GM12878 (cell line): ENCODE data around the gene SNX12. TPM values are rescaled to one million over a fixed set of nuclear protein-coding genes. Genes with fewer than 3 reads are reported as not detected.

Experiments
- ATAC-seq: fragments of 200-7000 bp; cut with Tn5 transposase; 3 replicates; pipeline ENCODE4 v1.9.1; 2020; ENCODE audit warnings: mild to moderate bottlenecking, moderate library complexity
- BruUV-seq: library from RNA; stranded (reverse); fragments of 400-500 nt; replicated peaks from 2 replicates; lab custom pipeline; 2021; lab: Mats Ljungman, UMichigan
- CTCF ChIA-PET: fragments of 300-600 bp; sonication (Branson Sonifier 250); formaldehyde crosslinking; extraction: SDS; loops from one replicate; lab custom pipeline; 2021; ENCODE audit warnings: inconsistent platforms; lab: Yijun Ruan, JAX
- POLR2A ChIA-PET: fragments of 350-600 bp; formaldehyde crosslinking; extraction: SDS; loops from one replicate; lab custom pipeline; 2021; ENCODE audit warnings: inconsistent platforms; lab: Charles Lee
- RAD21 ChIA-PET: fragments of 300-600 bp; sonication (Branson Sonifier 250); formaldehyde crosslinking; loops from one replicate; lab custom pipeline; 2023; ENCODE audit warnings: antibody characterized with exemption; ENCODE audit not compliant: unreplicated experiment; lab: Charles Lee
- SMC1A ChIA-PET: fragments of 300-600 bp; sonication (Branson Sonifier 250); formaldehyde crosslinking; loops from one replicate; lab custom pipeline; 2023; ENCODE audit not compliant: unreplicated experiment, uncharacterized antibody; lab: Charles Lee
- DNase-seq: peaks from one replicate; pipeline ENCODE4 v3.0.0-alpha.2; 2011; ENCODE audit warnings: low read depth, low spot score
- FAIRE-seq: peaks from 3 replicates; lab custom pipeline; 2011; peaks lifted over from hg19 to GRCh38; lab: Jason Lieb, UNC
- H2AFZ ChIP-seq: 2 replicates; pipeline ENCODE4 v1.6.0; 2011; ENCODE audit warnings: low read depth, low read length, control low read depth; ENCODE audit not compliant: control insufficient read depth
- H3K27ac ChIP-seq: 2 replicates; pipeline ENCODE4 v1.5.1; 2011; ENCODE audit warnings: control low read depth; ENCODE audit not compliant: control insufficient read depth, insufficient read depth
- H3K27me3 ChIP-seq, 2 experiments: replicated peaks in 1 of 2; 2 replicates each; pipeline versions ENCODE4 v1.6.0 to v1.6.1; 2011; ENCODE audit warnings: low read length in 1 of 2; ENCODE audit not compliant: control insufficient read depth in 2 of 2, insufficient read depth in 2 of 2
- H3K36me3 ChIP-seq, 2 experiments: 2 replicates each; pipeline ENCODE4 v1.5.1; 2011; ENCODE audit warnings: low read length in 1 of 2; ENCODE audit not compliant: control insufficient read depth in 2 of 2, insufficient read depth in 2 of 2
- H3K4me1 ChIP-seq: 2 replicates; pipeline ENCODE4 v1.6.1; 2011; ENCODE audit warnings: mild to moderate bottlenecking, low read length, moderate library complexity, mixed read lengths; ENCODE audit not compliant: control insufficient read depth, insufficient read depth
- H3K4me2 ChIP-seq: 2 replicates; pipeline ENCODE4 v1.6.0; 2011; ENCODE audit warnings: control low read depth; ENCODE audit not compliant: control insufficient read depth, insufficient read depth
- H3K4me3 ChIP-seq: fragments of 200-600 bp; sonication (generic); 2 replicates; pipeline ENCODE4 v1.5.1; 2016
- H3K79me2 ChIP-seq: 2 replicates; pipeline ENCODE4 v1.6.0; 2011; ENCODE audit warnings: low read length; ENCODE audit not compliant: control insufficient read depth, insufficient read depth
- H3K9ac ChIP-seq: 2 replicates; pipeline ENCODE4 v1.8.0; 2011; ENCODE audit warnings: low read length, control low read depth, mixed read lengths; ENCODE audit not compliant: control insufficient read depth, insufficient read depth
- H3K9me3 ChIP-seq: replicated peaks from 3 replicates; pipeline ENCODE4 v1.5.1; 2011; ENCODE audit warnings: mild to moderate bottlenecking, low read length; ENCODE audit not compliant: control insufficient read depth, insufficient read depth
- H4K20me1 ChIP-seq: 2 replicates; pipeline ENCODE4 v1.6.0; 2011; ENCODE audit not compliant: control insufficient read depth, insufficient read depth
- BACH1 ChIP-seq: fragments of 450-650 bp; IDR thresholded peaks from 2 replicates; pipeline ENCODE4 v1.6.1; 2017; ENCODE audit warnings: mild to moderate bottlenecking, borderline replicate concordance
- HDAC6 ChIP-seq: fragments of 200-600 bp; sonication (generic); IDR thresholded peaks from one replicate; pipeline ENCODE4 v1.8.0; 2017; ENCODE audit warnings: antibody characterized with exemption; ENCODE audit not compliant: unreplicated experiment
- IKZF2 ChIP-seq, 2 experiments: fragments of 450-650 bp; IDR thresholded peaks; 2 replicates each; pipeline ENCODE4 v1.6.1; 2017; ENCODE audit warnings: mild to moderate bottlenecking in 2 of 2, moderate library complexity in 2 of 2
- IRF4 ChIP-seq: IDR thresholded peaks from 2 replicates; pipeline ENCODE4 v1.6.1; 2011; ENCODE audit warnings: low read depth, low read length
- JUNB ChIP-seq: IDR thresholded peaks from 2 replicates; pipeline ENCODE4 v1.6.1; 2016; ENCODE audit warnings: antibody characterized with exemption, mild to moderate bottlenecking
- POLR2A ChIP-seq: IDR thresholded peaks from 2 replicates; pipeline ENCODE4 v1.6.1; 2011; ENCODE audit warnings: low read depth, mild to moderate bottlenecking, low read length
- SIN3A ChIP-seq: IDR thresholded peaks from 2 replicates; pipeline ENCODE4 v1.6.1; 2012; ENCODE audit warnings: low read depth, low read length, improper control_type of control experiment
- ZNF24 ChIP-seq: fragments of 450-650 bp; IDR thresholded peaks from 2 replicates; pipeline ENCODE4 v1.6.1; 2017; ENCODE audit warnings: antibody characterized with exemption, mild to moderate bottlenecking
- WGBS: methylation state at CpG from one replicate; pipeline ENCODE4 v1.1.6; 2016; ENCODE audit warnings: low lambda C conversion rate; ENCODE audit not compliant: insufficient replicate concordance, insufficient coverage; ENCODE audit errors: missing lambda C conversion rate; 5-methylcytosine and 5-hydroxymethylcytosine counted together
- in situ Hi-C: fragments of 300-500 bp; cut with MboI; formaldehyde crosslinking; loops from 9 replicates; pipeline ENCODE4 v1.14.3; 2018; ENCODE audit warnings: mixed read lengths
- intact Hi-C: fragments of 100-400 bp; cut with micrococcal nuclease; formaldehyde crosslinking; loops from one replicate; pipeline ENCODE4 v1.14.2; 2022; ENCODE audit not compliant: unreplicated experiment
- polyA plus RNA-seq, 11 experiments: library from polyadenylated mRNA; depleted of rRNA in 4 of 11; unstranded in 6 of 11; stranded (reverse) in 5 of 11; fragments of >200 nt; fragmentation: Nextera tagmentation in 4 of 11; fragmentation: Illumina TruSeq in 1 of 11; extraction: Ambion mirVana in 4 of 11; extraction: Trizol in 1 of 11; gene quantifications; 1 replicate in 1 of 11; 2 replicates in 10 of 11; pipeline versions ENCODE4 v1.2.1 to v1.2.3, GENCODE V29; 2011 to 2016; ENCODE audit warnings: inconsistent platforms in 2 of 11, missing spikeins in 2 of 11, low read depth in 1 of 11
- total RNA-seq, 4 experiments: library from RNA; depleted of rRNA in 3 of 4; stranded (reverse); fragments of >200 nt in 3 of 4; fragmentation: Illumina TruSeq in 1 of 4; extraction: Trizol in 1 of 4; gene quantifications; 2 replicates each; pipeline versions ENCODE4 v1.2.1 to v1.2.3, GENCODE V29; 2013 to 2021
- TF ChIP-seq, protein P1 (sequence below): fragments of 450-650 bp; IDR thresholded peaks from 2 replicates; pipeline ENCODE4 v1.6.1; 2018; ENCODE audit warnings: mild to moderate bottlenecking, low read depth, moderate library complexity; ENCODE audit not compliant: partially characterized antibody
- TF ChIP-seq, protein P2 (sequence below): IDR thresholded peaks from 2 replicates; pipeline ENCODE4 v1.6.1; 2011; ENCODE audit warnings: borderline replicate concordance, low read depth, mild to moderate bottlenecking, moderate library complexity, mixed read lengths, low read length; ENCODE audit not compliant: insufficient read depth; ENCODE audit errors: extremely low read length
- TF ChIP-seq, protein P3 (sequence below): fragments of 150-350 bp; IDR thresholded peaks from 2 replicates; pipeline ENCODE4 v1.6.1; 2014; ENCODE audit warnings: mild to moderate bottlenecking, low read depth, low read length
- TF ChIP-seq, protein P4 (sequence below): IDR thresholded peaks from 2 replicates; pipeline ENCODE4 v1.6.1; 2012; ENCODE audit warnings: mild to moderate bottlenecking, low read depth, low read length

SNX12 gene
- total and polyA plus RNA-seq, 10 of the 15 experiments (the other 5 are each of a cell fraction or from before 2014, with no cell fraction given): 4.4 to 50.4 (median 34.2) TPM

DNA sequence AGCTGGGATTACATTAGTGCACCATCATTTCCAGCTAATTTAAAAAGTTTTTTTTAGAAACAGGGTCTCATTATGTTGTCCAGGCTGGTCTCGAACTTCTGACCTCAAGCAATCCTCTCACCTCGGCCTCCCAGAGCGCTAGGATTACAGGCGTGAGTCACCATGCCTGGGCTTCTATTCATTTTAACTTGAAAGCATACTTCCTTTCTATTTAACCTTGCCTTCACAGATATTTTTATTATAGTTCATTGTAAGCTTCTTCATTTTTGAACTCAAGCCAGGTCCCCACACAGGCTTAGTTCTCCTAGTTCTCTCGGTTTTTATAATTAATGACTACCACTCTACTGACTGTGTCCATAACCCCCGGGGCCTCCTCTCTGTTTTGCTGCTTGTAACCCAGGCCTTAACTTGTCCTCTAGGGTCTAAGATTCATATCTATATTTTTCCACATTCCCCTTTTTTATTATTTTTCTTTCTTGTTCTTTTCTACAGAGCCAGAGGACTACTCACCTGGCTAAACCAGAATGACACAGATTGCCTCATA lies 50.7 kb downstream of the SNX12 start:
- no peak overlapping the region for H3K4me2 ChIP-seq
- CTCF ChIA-PET: interaction anchor here (0.6 to 2.1 kb wide), 3 partner anchors 15 to 336 kb away, joined by 4 to 6 read pairs (median 4); no protein-coding TSS in a partner anchor

More for the DNA sequence above, 50.7 kb downstream of the SNX12 start:
- no peak overlapping the region for H3K27ac ChIP-seq
- no peak overlapping the region for H2AFZ ChIP-seq
- TF ChIP-seq, protein P1, sequence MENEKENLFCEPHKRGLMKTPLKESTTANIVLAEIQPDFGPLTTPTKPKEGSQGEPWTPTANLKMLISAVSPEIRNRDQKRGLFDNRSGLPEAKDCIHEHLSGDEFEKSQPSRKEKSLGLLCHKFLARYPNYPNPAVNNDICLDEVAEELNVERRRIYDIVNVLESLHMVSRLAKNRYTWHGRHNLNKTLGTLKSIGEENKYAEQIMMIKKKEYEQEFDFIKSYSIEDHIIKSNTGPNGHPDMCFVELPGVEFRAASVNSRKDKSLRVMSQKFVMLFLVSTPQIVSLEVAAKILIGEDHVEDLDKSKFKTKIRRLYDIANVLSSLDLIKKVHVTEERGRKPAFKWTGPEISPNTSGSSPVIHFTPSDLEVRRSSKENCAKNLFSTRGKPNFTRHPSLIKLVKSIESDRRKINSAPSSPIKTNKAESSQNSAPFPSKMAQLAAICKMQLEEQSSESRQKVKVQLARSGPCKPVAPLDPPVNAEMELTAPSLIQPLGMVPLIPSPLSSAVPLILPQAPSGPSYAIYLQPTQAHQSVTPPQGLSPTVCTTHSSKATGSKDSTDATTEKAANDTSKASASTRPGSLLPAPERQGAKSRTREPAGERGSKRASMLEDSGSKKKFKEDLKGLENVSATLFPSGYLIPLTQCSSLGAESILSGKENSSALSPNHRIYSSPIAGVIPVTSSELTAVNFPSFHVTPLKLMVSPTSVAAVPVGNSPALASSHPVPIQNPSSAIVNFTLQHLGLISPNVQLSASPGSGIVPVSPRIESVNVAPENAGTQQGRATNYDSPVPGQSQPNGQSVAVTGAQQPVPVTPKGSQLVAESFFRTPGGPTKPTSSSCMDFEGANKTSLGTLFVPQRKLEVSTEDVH: no peak
- TF ChIP-seq HDAC6 (no peak), IKZF2 (IDR thresholded peaks at IDR 0.05) (no peak), JUNB (no peak), IRF4 (no peak), POLR2A (no peak), BACH1 (no peak), ZNF24 (no peak), SIN3A (no peak)
- TF ChIP-seq, protein P2, sequence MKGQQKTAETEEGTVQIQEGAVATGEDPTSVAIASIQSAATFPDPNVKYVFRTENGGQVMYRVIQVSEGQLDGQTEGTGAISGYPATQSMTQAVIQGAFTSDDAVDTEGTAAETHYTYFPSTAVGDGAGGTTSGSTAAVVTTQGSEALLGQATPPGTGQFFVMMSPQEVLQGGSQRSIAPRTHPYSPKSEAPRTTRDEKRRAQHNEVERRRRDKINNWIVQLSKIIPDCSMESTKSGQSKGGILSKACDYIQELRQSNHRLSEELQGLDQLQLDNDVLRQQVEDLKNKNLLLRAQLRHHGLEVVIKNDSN: no peak
- TF ChIP-seq, protein P3, sequence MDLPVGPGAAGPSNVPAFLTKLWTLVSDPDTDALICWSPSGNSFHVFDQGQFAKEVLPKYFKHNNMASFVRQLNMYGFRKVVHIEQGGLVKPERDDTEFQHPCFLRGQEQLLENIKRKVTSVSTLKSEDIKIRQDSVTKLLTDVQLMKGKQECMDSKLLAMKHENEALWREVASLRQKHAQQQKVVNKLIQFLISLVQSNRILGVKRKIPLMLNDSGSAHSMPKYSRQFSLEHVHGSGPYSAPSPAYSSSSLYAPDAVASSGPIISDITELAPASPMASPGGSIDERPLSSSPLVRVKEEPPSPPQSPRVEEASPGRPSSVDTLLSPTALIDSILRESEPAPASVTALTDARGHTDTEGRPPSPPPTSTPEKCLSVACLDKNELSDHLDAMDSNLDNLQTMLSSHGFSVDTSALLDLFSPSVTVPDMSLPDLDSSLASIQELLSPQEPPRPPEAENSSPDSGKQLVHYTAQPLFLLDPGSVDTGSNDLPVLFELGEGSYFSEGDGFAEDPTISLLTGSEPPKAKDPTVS: no peak
- TF ChIP-seq, protein P4, sequence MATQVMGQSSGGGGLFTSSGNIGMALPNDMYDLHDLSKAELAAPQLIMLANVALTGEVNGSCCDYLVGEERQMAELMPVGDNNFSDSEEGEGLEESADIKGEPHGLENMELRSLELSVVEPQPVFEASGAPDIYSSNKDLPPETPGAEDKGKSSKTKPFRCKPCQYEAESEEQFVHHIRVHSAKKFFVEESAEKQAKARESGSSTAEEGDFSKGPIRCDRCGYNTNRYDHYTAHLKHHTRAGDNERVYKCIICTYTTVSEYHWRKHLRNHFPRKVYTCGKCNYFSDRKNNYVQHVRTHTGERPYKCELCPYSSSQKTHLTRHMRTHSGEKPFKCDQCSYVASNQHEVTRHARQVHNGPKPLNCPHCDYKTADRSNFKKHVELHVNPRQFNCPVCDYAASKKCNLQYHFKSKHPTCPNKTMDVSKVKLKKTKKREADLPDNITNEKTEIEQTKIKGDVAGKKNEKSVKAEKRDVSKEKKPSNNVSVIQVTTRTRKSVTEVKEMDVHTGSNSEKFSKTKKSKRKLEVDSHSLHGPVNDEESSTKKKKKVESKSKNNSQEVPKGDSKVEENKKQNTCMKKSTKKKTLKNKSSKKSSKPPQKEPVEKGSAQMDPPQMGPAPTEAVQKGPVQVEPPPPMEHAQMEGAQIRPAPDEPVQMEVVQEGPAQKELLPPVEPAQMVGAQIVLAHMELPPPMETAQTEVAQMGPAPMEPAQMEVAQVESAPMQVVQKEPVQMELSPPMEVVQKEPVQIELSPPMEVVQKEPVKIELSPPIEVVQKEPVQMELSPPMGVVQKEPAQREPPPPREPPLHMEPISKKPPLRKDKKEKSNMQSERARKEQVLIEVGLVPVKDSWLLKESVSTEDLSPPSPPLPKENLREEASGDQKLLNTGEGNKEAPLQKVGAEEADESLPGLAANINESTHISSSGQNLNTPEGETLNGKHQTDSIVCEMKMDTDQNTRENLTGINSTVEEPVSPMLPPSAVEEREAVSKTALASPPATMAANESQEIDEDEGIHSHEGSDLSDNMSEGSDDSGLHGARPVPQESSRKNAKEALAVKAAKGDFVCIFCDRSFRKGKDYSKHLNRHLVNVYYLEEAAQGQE: no peak
- H3K4me3 ChIP-seq: no peak overlapping the region
- WGBS: 53% methylated on average over 6 of the region's 6 CpGs
- no peaks in the 10 kb centered on the region for H4K20me1 ChIP-seq
- FAIRE-seq (no peak), DNase-seq (no peak), ATAC-seq (no peak)
- no peaks in the 10 kb centered on the region for H3K79me2 ChIP-seq
- ChIA-PET SMC1A (no interaction called here), RAD21 (no interaction called here), POLR2A (no interaction called here)
- H3K9ac ChIP-seq: no peak overlapping the region
- in situ Hi-C loops (no loop called here), intact Hi-C loops (no loop called here)
- no peaks in the 10 kb centered on the region for H3K4me1 ChIP-seq
- BruUV-seq: no TSS peak
- no peaks in the 10 kb centered on the region for H3K9me3 ChIP-seq
- H3K27me3 ChIP-seq: no peaks in the 10 kb centered on the region
- H3K36me3 ChIP-seq: no peaks in the 10 kb centered on the region
